Progenitor cell of endocrine pancreas (in vitro differentiated cells): ENCODE results near the gene AOPEP. TPM values are rescaled to one million over a fixed set of nuclear protein-coding genes. Genes with fewer than 3 reads are reported as not detected.

Source experiments
- DNase-seq: peaks from one replicate; pipeline ENCODE4 v3.0.0; 2021; ENCODE audit warnings: low spot score; ENCODE audit not compliant: unreplicated experiment
- H3K27ac Mint-ChIP-seq: 2 replicates; pipeline ENCODE4 v1.8.0; 2021; ENCODE audit warnings: mild to moderate bottlenecking, moderate library complexity, mixed read lengths
- H3K27me3 Mint-ChIP-seq: 2 replicates; pipeline ENCODE4 v1.8.0; 2021; ENCODE audit warnings: mixed read lengths
- H3K36me3 Mint-ChIP-seq: 2 replicates; pipeline ENCODE4 v1.8.0; 2022; ENCODE audit warnings: mixed read lengths; ENCODE audit not compliant: insufficient read depth
- H3K4me1 Mint-ChIP-seq: 2 replicates; pipeline ENCODE4 v1.8.0; 2021; ENCODE audit warnings: low read depth, mixed read lengths
- H3K4me3 Mint-ChIP-seq: 2 replicates; pipeline ENCODE4 v1.8.0; 2021; ENCODE audit warnings: low read depth, mild to moderate bottlenecking, moderate library complexity, mixed read lengths
- H3K9me3 Mint-ChIP-seq: 2 replicates; pipeline ENCODE4 v1.8.0; 2021; ENCODE audit warnings: low read depth, mixed read lengths
- CTCF ChIP-seq: fragments of 200-600 bp; sonication (generic); IDR thresholded peaks from one replicate; pipeline ENCODE4 v1.5.0; 2021; ENCODE audit warnings: antibody characterized with exemption, mild to moderate bottlenecking; ENCODE audit not compliant: unreplicated experiment
- total RNA-seq: library from RNA; stranded (reverse); gene quantifications from 2 replicates; pipeline ENCODE4 v1.2.1, GENCODE V29; 2021

Gene AOPEP
- total RNA-seq, 1 donor from 2014 or later: 58.2 TPM

- no peak overlapping the region for H3K4me3 Mint-ChIP-seq
- TF ChIP-seq CTCF: no peak
- peaks cover 11% of the 10 kb centered on the region for H3K36me3 Mint-ChIP-seq
- no peaks in the 10 kb centered on the region for H3K27me3 Mint-ChIP-seq
- no peaks in the 10 kb centered on the region for H3K4me1 Mint-ChIP-seq
- DNase-seq: no peak
- H3K27ac Mint-ChIP-seq: no peak overlapping the region
- no peaks in the 10 kb centered on the region for H3K9me3 Mint-ChIP-seq
These were observed 62.1 kb downstream of the AOPEP start for GRCh38 chr9:94788570-94789105.

DNA sequence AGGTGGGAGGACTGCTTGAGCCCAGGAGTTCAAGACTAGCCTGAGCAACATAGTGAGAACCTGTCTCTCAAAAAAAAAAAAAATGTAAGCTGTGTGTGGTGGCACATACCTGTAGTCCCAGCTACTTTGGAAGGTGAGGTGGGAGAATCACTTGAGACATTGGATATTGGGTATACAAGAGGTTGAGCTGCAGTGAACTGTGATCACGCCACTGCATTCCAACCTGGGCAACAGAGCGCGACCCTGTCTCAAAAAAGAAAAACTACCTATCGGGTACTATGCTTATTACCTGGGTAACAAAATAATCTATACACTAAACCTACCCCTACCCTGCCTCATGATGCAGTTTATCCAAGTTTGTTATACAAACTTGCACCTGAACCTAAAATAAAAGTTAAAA, 64.9 kb downstream of the AOPEP start:
- TF ChIP-seq CTCF: no peak
- peaks cover 20% of the 10 kb centered on the region for H3K36me3 Mint-ChIP-seq
- no peak overlapping the region for H3K4me3 Mint-ChIP-seq
- DNase-seq: no peak
- no peaks in the 10 kb centered on the region for H3K27me3 Mint-ChIP-seq
- H3K4me1 Mint-ChIP-seq: no peaks in the 10 kb centered on the region
- no peaks in the 10 kb centered on the region for H3K9me3 Mint-ChIP-seq
- H3K27ac Mint-ChIP-seq: no peak overlapping the region

GRCh38 chr9:94792511-94792910, 66.0 kb downstream of the AOPEP start:
- peaks cover 22% of the 10 kb centered on the region for H3K36me3 Mint-ChIP-seq
- no peak overlapping the region for H3K27ac Mint-ChIP-seq
- H3K9me3 Mint-ChIP-seq: no peaks in the 10 kb centered on the region
- peaks cover 1% of the 10 kb centered on the region for H3K4me1 Mint-ChIP-seq
- H3K27me3 Mint-ChIP-seq: no peaks in the 10 kb centered on the region
- H3K4me3 Mint-ChIP-seq: no peak overlapping the region
- DNase-seq: no peak
- TF ChIP-seq CTCF: no peak

DNA sequence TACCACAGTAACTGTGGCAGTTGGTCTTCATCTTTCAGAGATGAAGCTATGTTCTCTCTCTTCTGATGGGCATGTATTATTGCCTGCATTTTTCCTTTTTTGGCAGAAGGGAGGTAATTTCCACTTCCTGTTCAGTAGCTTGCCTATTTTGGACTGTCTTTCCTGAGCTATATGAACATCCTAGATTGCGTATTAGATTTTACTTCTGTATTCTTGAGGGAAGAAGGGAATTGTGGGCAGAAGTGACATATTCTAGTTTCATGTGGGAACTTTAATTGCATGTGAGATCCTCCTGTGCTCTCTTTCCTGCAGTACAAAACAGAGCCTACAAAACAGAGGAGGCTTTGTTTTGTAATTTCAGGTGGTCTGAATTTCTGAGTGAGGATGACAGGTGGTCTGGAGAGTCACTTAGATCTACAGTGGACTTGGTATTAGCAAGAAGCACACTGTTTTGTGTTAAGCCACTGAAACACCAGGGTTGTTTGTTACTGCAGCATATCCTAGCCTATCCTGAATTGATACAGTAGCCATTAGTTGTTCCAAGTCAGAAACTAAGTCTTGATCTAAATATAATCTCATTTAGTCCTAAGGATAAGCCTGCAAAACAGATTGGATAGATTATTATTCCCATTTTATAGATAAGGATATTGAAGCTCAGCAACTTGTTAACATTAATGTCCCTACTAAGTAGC, 68.1 kb downstream of the AOPEP start:
- no peak for DNase-seq
- TF ChIP-seq CTCF: no peak
- H3K9me3 Mint-ChIP-seq: no peaks in the 10 kb centered on the region
- H3K27me3 Mint-ChIP-seq: no peaks in the 10 kb centered on the region
- peaks cover 24% of the 10 kb centered on the region for H3K36me3 Mint-ChIP-seq
- H3K4me1 Mint-ChIP-seq: peaks cover 10% of the 10 kb centered on the region
- H3K4me3 Mint-ChIP-seq: no peak overlapping the region
- no peak overlapping the region for H3K27ac Mint-ChIP-seq

- no peak for DNase-seq
- H3K27ac Mint-ChIP-seq: no peak overlapping the region
- peaks cover 23% of the 10 kb centered on the region for H3K4me1 Mint-ChIP-seq
- H3K9me3 Mint-ChIP-seq: no peaks in the 10 kb centered on the region
- no peak for TF ChIP-seq CTCF
- H3K36me3 Mint-ChIP-seq: peaks cover 33% of the 10 kb centered on the region
- H3K27me3 Mint-ChIP-seq: no peaks in the 10 kb centered on the region
- H3K4me3 Mint-ChIP-seq: no peak overlapping the region
These were observed 70.2 kb downstream of the AOPEP start for GRCh38 chr9:94796687-94797086.
